HCT116 (cell line): Measurements from ENCODE around the gene ATXN1. TPM values are rescaled to one million over a fixed set of nuclear protein-coding genes. Genes with fewer than 3 reads are reported as not detected.

Experiments
- ATAC-seq: fragments of 200-7000 bp; cut with Tn5 transposase; 2 replicates; pipeline ENCODE4 v1.9.1; 2020; ENCODE audit warnings: mild to moderate bottlenecking, moderate library complexity
- BruUV-seq: library from RNA; stranded (reverse); fragments of 400-500 nt; replicated peaks from 2 replicates; lab custom pipeline; 2021; lab: Mats Ljungman, UMichigan
- CTCF ChIA-PET: fragments of 300-600 bp; sonication (Branson Sonifier 250); formaldehyde crosslinking; loops from one replicate; lab custom pipeline; 2021; ENCODE audit warnings: antibody characterized with exemption; lab: Charles Lee
- POLR2A ChIA-PET: fragments of 300-600, 350-600 bp; sonication (Branson Sonifier 250); formaldehyde crosslinking; loops from one replicate; lab custom pipeline; 2021; ENCODE audit warnings: antibody characterized with exemption; lab: Charles Lee
- RAD21 ChIA-PET, 2 experiments: fragments of 300-600 bp; sonication (Branson Sonifier 250); formaldehyde crosslinking; loops; one replicate each; lab custom pipeline; 2023; ENCODE audit warnings: low total read pairs in 2 of 2; ENCODE audit not compliant: uncharacterized antibody in 2 of 2, unreplicated experiment in 2 of 2, low non-redundant PET in 1 of 2; lab: Charles Lee
- DNase-seq: peaks from one replicate; pipeline ENCODE4 v3.0.0-alpha.2; 2010; ENCODE audit warnings: low read depth, low spot score
- H2AFZ ChIP-seq: fragments of 200-600 bp; shearing (Covaris generic), sonication (generic); 2 replicates; pipeline ENCODE4 v1.6.1; 2017; ENCODE audit warnings: low read depth, mixed run types, mixed read lengths, antibody characterized with exemption, low read length; ENCODE audit not compliant: poor library complexity, severe bottlenecking
- H3K27ac ChIP-seq: 2 replicates; pipeline ENCODE4 v1.5.1; 2012; ENCODE audit warnings: low read depth, low read length
- H3K27me3 ChIP-seq: fragments of 200-600 bp; sonication (generic); 2 replicates; pipeline ENCODE4 v1.6.1; 2016; ENCODE audit warnings: mixed run types, low read length, mixed read lengths; ENCODE audit not compliant: insufficient read depth
- H3K36me3 ChIP-seq, 2 experiments: fragments of 200-500 bp in 1 of 2; fragments of 200-600 bp in 1 of 2; sonication (Bioruptor generic) in 1 of 2; sonication (generic) in 1 of 2; 2 replicates each; pipeline versions ENCODE4 v1.5.1 to v1.6.1; 2014 to 2016; ENCODE audit warnings: low read length in 2 of 2, inconsistent platforms in 1 of 2, mixed read lengths in 1 of 2, mixed run types in 1 of 2; ENCODE audit not compliant: insufficient read depth in 2 of 2, control insufficient read depth in 1 of 2
- H3K4me1 ChIP-seq, 2 experiments: fragments of 200-600 bp in 1 of 2; sonication (generic) in 1 of 2; 2 replicates each; pipeline versions ENCODE4 v1.5.1 to v1.6.1; 2012 to 2017; ENCODE audit warnings: low read length in 2 of 2, inconsistent platforms in 1 of 2, mild to moderate bottlenecking in 1 of 2, mixed read lengths in 1 of 2, mixed run types in 1 of 2, moderate library complexity in 1 of 2; ENCODE audit not compliant: insufficient read depth in 2 of 2, control insufficient read depth in 1 of 2
- H3K4me2 ChIP-seq: fragments of 200-600 bp; sonication (generic); 2 replicates; pipeline ENCODE4 v1.6.1; 2017; ENCODE audit warnings: mixed run types, low read length, mixed read lengths
- H3K4me3 ChIP-seq, 2 experiments: fragments of 200-600 bp in 1 of 2; sonication (generic) in 1 of 2; replicated peaks in 1 of 2; 2 replicates each; pipeline ENCODE4 v1.5.1; 2011 to 2016; ENCODE audit warnings: low read length in 2 of 2, control low read depth in 1 of 2, low read depth in 1 of 2, mild to moderate bottlenecking in 1 of 2, mixed read lengths in 1 of 2, mixed run types in 1 of 2
- H3K79me2 ChIP-seq: fragments of 200-600 bp; sonication (generic); 2 replicates; pipeline ENCODE4 v1.6.1; 2017; ENCODE audit warnings: mild to moderate bottlenecking, mixed run types, low read length, moderate library complexity, mixed read lengths; ENCODE audit not compliant: insufficient read depth
- H3K9ac ChIP-seq: fragments of 200-600 bp; sonication (generic); 2 replicates; pipeline ENCODE4 v1.6.1; 2016; ENCODE audit warnings: low read length, mixed read lengths
- H3K9me2 ChIP-seq: fragments of 200-600 bp; sonication (generic), shearing (Covaris generic); 2 replicates; pipeline ENCODE4 v1.6.1; 2017; ENCODE audit warnings: mixed run types, mild to moderate bottlenecking, moderate library complexity; ENCODE audit not compliant: insufficient read depth
- H3K9me3 ChIP-seq, 2 experiments: fragments of 200-500 bp in 1 of 2; fragments of 200-600 bp in 1 of 2; sonication (Bioruptor generic) in 1 of 2; sonication (generic) in 1 of 2; 2 replicates each; pipeline ENCODE4 v1.6.1; 2014 to 2017; ENCODE audit warnings: low read length in 2 of 2, mixed read lengths in 2 of 2, inconsistent platforms in 1 of 2, low read depth in 1 of 2, mild to moderate bottlenecking in 1 of 2, mixed run types in 1 of 2, moderate library complexity in 1 of 2; ENCODE audit not compliant: control insufficient read depth in 1 of 2, insufficient read depth in 1 of 2
- H4K20me1 ChIP-seq: fragments of 200-600 bp; sonication (generic), shearing (Covaris generic); 2 replicates; pipeline ENCODE4 v1.6.1; 2017; ENCODE audit warnings: mixed run types, mild to moderate bottlenecking, moderate library complexity; ENCODE audit not compliant: insufficient read depth
- CEBPB ChIP-seq: IDR thresholded peaks from 2 replicates; pipeline ENCODE4 v1.6.1; 2012; ENCODE audit warnings: low read depth
- EGR1 ChIP-seq: IDR thresholded peaks from 2 replicates; pipeline ENCODE4 v1.6.1; 2012; ENCODE audit warnings: low read depth
- ELF1 ChIP-seq: IDR thresholded peaks from 2 replicates; pipeline ENCODE4 v1.6.1; 2012; ENCODE audit warnings: low read depth, borderline replicate concordance
- EZH2 ChIP-seq: fragments of 200-600 bp; sonication (generic); IDR thresholded peaks from 2 replicates; pipeline ENCODE4 v1.6.1; 2017; ENCODE audit warnings: antibody characterized with exemption, mixed run types
- EZH2phosphoT487 ChIP-seq: fragments of 200-600 bp; IDR thresholded peaks from 2 replicates; pipeline ENCODE4 v1.6.1; 2018; ENCODE audit warnings: antibody characterized with exemption, borderline replicate concordance
- FOSL1 ChIP-seq: IDR thresholded peaks from 2 replicates; pipeline ENCODE4 v1.6.1; 2012; ENCODE audit warnings: low read depth
- POLR2A ChIP-seq: IDR thresholded peaks from 2 replicates; pipeline ENCODE4 v1.7.0; 2011; ENCODE audit warnings: borderline replicate concordance; ENCODE audit not compliant: insufficient read depth, insufficient read length; ENCODE audit errors: extremely low read depth
- POLR2AphosphoS5 ChIP-seq: IDR thresholded peaks from 2 replicates; pipeline ENCODE4 v1.6.1; 2011; ENCODE audit warnings: mild to moderate bottlenecking, low read depth, low read length, moderate library complexity
- RAD21 ChIP-seq: IDR thresholded peaks from 2 replicates; pipeline ENCODE4 v1.6.1; 2012; ENCODE audit warnings: low read depth, mild to moderate bottlenecking
- SIN3A ChIP-seq: IDR thresholded peaks from 2 replicates; pipeline ENCODE4 v1.6.1; 2012; ENCODE audit warnings: low read depth
- SP1 ChIP-seq: IDR thresholded peaks from 2 replicates; pipeline ENCODE4 v1.6.1; 2012; ENCODE audit warnings: low read depth
- SRF ChIP-seq: IDR thresholded peaks from 2 replicates; pipeline ENCODE4 v1.6.1; 2012; ENCODE audit warnings: low read depth
- TCF7L2 ChIP-seq: IDR thresholded peaks from 2 replicates; pipeline ENCODE4 v1.7.0; 2011; ENCODE audit warnings: borderline replicate concordance, inconsistent platforms; ENCODE audit not compliant: insufficient read depth, insufficient read length; ENCODE audit errors: extremely low read depth
- ZFX ChIP-seq: fragments of 450-650 bp; IDR thresholded peaks from 2 replicates; pipeline ENCODE4 v1.6.1; 2017
- ZNF274 ChIP-seq: fragments of 200-500 bp; sonication (Bioruptor generic); IDR thresholded peaks from 2 replicates; pipeline ENCODE4 v1.6.1; 2014; ENCODE audit warnings: mild to moderate bottlenecking, low read depth, low read length, inconsistent platforms
- intact Hi-C: fragments of 100-400 bp; cut with micrococcal nuclease; formaldehyde crosslinking; loops from 2 replicates; pipeline ENCODE4 v1.10.0; 2022
- total RNA-seq: library from RNA; stranded (reverse); gene quantifications from one replicate; pipeline ENCODE4 v1.2.1, GENCODE V29; 2021; ENCODE audit not compliant: unreplicated experiment
- TF ChIP-seq, protein P1 (sequence below): IDR thresholded peaks from 2 replicates; pipeline ENCODE4 v1.6.1; 2012; ENCODE audit warnings: low read depth
- TF ChIP-seq, protein P2 (sequence below): IDR thresholded peaks from 2 replicates; pipeline ENCODE4 v1.6.1; 2012

ATXN1 gene
- total RNA-seq, 1 experiment from 2014 or later: 21.0 TPM

DNA sequence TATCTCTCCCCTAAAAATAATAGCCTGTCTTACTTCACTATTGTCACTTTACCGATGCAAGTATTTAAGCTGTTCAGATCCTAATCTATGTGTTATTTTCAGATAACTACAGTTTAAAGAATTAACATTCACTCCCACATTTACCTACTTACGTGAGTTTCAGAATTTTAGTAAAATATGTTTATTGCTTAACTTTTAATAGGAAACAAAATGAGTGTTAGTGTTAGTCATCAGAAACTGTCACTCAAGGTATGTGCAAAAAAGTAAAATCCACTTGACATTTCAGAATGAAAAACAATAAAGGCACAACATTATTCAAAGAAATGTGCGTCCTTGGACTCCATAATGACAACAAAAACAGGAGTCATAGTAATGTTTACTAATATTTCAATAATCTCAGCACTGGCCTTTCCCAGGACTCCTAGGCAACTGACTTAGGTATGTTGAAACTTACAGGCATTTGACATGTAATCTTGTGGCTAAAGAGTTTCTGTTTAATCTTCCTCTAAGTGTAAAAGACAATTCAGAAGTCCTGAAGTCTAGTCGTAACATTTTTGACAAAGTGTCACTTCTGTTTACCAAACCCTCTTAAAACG, 4.5 kb downstream of the ATXN1 start:
- Histone ChIP-seq H3K36me3 (no peaks in the 10 kb centered on the region), H3K9ac (no peak overlapping the region), H3K27me3 (no peaks in the 10 kb centered on the region), H3K4me2 (no peak overlapping the region), H4K20me1 (0 out of 2 replicates have a peak, but pooled peaks cover 4% of the 10 kb centered on the region), H2AFZ (no peak overlapping the region), H3K27ac (no peak overlapping the region), H3K9me2 (no peaks in the 10 kb centered on the region), H3K4me1 (peaks cover 20 to 31% of the 10 kb centered on the region in 2 experiments), H3K4me3 (no peak overlapping the region)
- intact Hi-C loops: no loop called here
- ChIA-PET RAD21 (no interaction called here), CTCF (no interaction called here), POLR2A (interaction anchor here (1.3 kb wide), 1 partner anchor 245 kb away, joined by 3 read pairs; no protein-coding TSS in a partner anchor)
- no peak for DNase-seq
- no TSS peak for BruUV-seq
- no peak for ATAC-seq
- TF ChIP-seq TCF7L2: no peak
- TF ChIP-seq, all 23 proteins: peak for 0
- Histone ChIP-seq H3K79me2 (peaks cover 4% of the 10 kb centered on the region; the same call in 1 of the 2 replicates), H3K9me3 (no peaks in the 10 kb centered on the region)

DNA sequence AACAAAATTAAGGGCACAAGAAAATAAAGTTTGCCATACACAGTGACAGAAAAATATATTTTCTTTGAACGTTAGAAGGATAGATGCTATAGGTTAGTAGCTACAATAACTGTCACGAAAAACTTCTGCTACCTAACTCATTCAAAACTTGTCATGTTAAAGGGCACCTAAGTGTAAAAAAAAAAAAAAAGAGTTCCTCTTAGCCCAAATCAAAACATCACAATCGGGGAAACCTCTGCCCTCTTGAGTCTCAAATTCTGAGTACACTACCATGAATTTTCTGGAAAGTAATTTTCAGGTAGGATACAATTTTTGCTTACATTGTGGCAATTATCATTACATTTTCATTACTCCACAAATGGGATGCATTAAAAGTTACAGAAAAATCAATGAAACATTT, 5.7 kb downstream of the ATXN1 start:
- Histone ChIP-seq H3K4me1 (peaks cover 27 to 39% of the 10 kb centered on the region in 2 experiments), H4K20me1 (0 out of 2 replicates have a peak, but pooled peaks cover 4% of the 10 kb centered on the region), H3K79me2 (peaks cover 4% of the 10 kb centered on the region; the same call in 1 of the 2 replicates), H3K27me3 (no peaks in the 10 kb centered on the region), H3K9ac (no peak overlapping the region), H3K4me2 (no peak overlapping the region), H3K4me3 (no peak overlapping the region), H3K36me3 (no peaks in the 10 kb centered on the region), H3K27ac (no peak overlapping the region), H3K9me2 (no peaks in the 10 kb centered on the region), H2AFZ (no peak overlapping the region), H3K9me3 (no peaks in the 10 kb centered on the region)
- RAD21 ChIA-PET: no interaction called here
- intact Hi-C loops: no loop called here
- POLR2A ChIA-PET: interaction anchor here (0.7 kb wide), 1 partner anchor 20 kb away, joined by 3 read pairs; no protein-coding TSS in a partner anchor
- no peak for DNase-seq
- no TSS peak for BruUV-seq
- ATAC-seq: no peak
- CTCF ChIA-PET: no interaction called here
- TF ChIP-seq ELF1: no peak
- no peak for TF ChIP-seq FOSL1
- no peak for TF ChIP-seq SP1
- TF ChIP-seq, protein P1, sequence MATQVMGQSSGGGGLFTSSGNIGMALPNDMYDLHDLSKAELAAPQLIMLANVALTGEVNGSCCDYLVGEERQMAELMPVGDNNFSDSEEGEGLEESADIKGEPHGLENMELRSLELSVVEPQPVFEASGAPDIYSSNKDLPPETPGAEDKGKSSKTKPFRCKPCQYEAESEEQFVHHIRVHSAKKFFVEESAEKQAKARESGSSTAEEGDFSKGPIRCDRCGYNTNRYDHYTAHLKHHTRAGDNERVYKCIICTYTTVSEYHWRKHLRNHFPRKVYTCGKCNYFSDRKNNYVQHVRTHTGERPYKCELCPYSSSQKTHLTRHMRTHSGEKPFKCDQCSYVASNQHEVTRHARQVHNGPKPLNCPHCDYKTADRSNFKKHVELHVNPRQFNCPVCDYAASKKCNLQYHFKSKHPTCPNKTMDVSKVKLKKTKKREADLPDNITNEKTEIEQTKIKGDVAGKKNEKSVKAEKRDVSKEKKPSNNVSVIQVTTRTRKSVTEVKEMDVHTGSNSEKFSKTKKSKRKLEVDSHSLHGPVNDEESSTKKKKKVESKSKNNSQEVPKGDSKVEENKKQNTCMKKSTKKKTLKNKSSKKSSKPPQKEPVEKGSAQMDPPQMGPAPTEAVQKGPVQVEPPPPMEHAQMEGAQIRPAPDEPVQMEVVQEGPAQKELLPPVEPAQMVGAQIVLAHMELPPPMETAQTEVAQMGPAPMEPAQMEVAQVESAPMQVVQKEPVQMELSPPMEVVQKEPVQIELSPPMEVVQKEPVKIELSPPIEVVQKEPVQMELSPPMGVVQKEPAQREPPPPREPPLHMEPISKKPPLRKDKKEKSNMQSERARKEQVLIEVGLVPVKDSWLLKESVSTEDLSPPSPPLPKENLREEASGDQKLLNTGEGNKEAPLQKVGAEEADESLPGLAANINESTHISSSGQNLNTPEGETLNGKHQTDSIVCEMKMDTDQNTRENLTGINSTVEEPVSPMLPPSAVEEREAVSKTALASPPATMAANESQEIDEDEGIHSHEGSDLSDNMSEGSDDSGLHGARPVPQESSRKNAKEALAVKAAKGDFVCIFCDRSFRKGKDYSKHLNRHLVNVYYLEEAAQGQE: no peak
- no peak for TF ChIP-seq CEBPB
- TF ChIP-seq, protein P2, sequence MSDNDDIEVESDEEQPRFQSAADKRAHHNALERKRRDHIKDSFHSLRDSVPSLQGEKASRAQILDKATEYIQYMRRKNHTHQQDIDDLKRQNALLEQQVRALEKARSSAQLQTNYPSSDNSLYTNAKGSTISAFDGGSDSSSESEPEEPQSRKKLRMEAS: no peak
- no peak for TF ChIP-seq RAD21
- no peak for TF ChIP-seq POLR2AphosphoS5
- no peak for TF ChIP-seq SIN3A
- no peak for TF ChIP-seq TCF7L2
- TF ChIP-seq EZH2phosphoT487: no peak
- TF ChIP-seq ZFX: no peak
- TF ChIP-seq SRF: no peak
- no peak for TF ChIP-seq ZNF274
- TF ChIP-seq POLR2A: no peak
- no peak for TF ChIP-seq EGR1
- no peak for TF ChIP-seq EZH2
